Endothelial cell (in vitro differentiated cells): Measurements from ENCODE around the gene VSX2. TPM values are rescaled to one million over a fixed set of nuclear protein-coding genes. Genes with fewer than 3 reads are reported as not detected.
"Not testable (repeated sequence)": the region's sequence is repeated elsewhere in the genome, so short reads cannot be mapped to it uniquely, and the experiment has no call there.

Experiments
- DNase-seq: peaks from one replicate; pipeline ENCODE4 v3.0.0; 2021; ENCODE audit warnings: low spot score
- H3K27ac Mint-ChIP-seq: one replicate; pipeline ENCODE4 v1.8.0; 2021; ENCODE audit warnings: mixed read lengths, inconsistent platforms; ENCODE audit not compliant: unreplicated experiment
- H3K27me3 Mint-ChIP-seq: one replicate; pipeline ENCODE4 v1.8.0; 2021; ENCODE audit warnings: mild to moderate bottlenecking, moderate library complexity, mixed read lengths, inconsistent platforms; ENCODE audit not compliant: unreplicated experiment
- H3K36me3 Mint-ChIP-seq: one replicate; pipeline ENCODE4 v1.8.0; 2021; ENCODE audit warnings: mild to moderate bottlenecking, low read depth, mixed read lengths, inconsistent platforms; ENCODE audit not compliant: unreplicated experiment
- H3K4me1 Mint-ChIP-seq: one replicate; pipeline ENCODE4 v1.8.0; 2021; ENCODE audit warnings: mild to moderate bottlenecking, mixed read lengths, inconsistent platforms; ENCODE audit not compliant: unreplicated experiment
- H3K4me3 Mint-ChIP-seq: one replicate; pipeline ENCODE4 v1.8.0; 2021; ENCODE audit warnings: mild to moderate bottlenecking, mixed read lengths, inconsistent platforms; ENCODE audit not compliant: unreplicated experiment
- H3K9me3 Mint-ChIP-seq: one replicate; pipeline ENCODE4 v1.8.0; 2021; ENCODE audit warnings: mixed read lengths, inconsistent platforms; ENCODE audit not compliant: unreplicated experiment
- CTCF ChIP-seq: fragments of 200-600 bp; sonication (generic); IDR thresholded peaks from one replicate; pipeline ENCODE4 v1.5.0; 2021; ENCODE audit warnings: antibody characterized with exemption; ENCODE audit not compliant: unreplicated experiment
- total RNA-seq: library from RNA; stranded (reverse); fragmentation: NEBNext Ultra II Directional; extraction: Animal tissue kit (Norgen Biotek cat#: 25700); gene quantifications from one replicate; pipeline ENCODE4 v1.2.1, GENCODE V29; 2021; ENCODE audit not compliant: unreplicated experiment

VSX2 gene
- total RNA-seq, 1 donor from 2014 or later, result not detected

- Mint-ChIP-seq H3K36me3 (no peaks in the 10 kb centered on the region), H3K27me3 (peaks cover 3% of the 10 kb centered on the region), H3K4me3 (no peak overlapping the region), H3K4me1 (peaks cover 10% of the 10 kb centered on the region), H3K27ac (no peak overlapping the region), H3K9me3 (no peaks in the 10 kb centered on the region)
- DNase-seq, result no peak
- no peak for TF ChIP-seq CTCF
These were observed 26.2 kb downstream of the VSX2 start for GRCh38 chr14:74265301-74265965.

GRCh38 chr14:74267588-74267987 is 28.3 kb downstream of the VSX2 start:
- no peaks in the 10 kb centered on the region for H3K9me3 Mint-ChIP-seq
- no peak for DNase-seq
- no peak overlapping the region for H3K4me3 Mint-ChIP-seq
- peaks cover 10% of the 10 kb centered on the region for H3K4me1 Mint-ChIP-seq
- H3K36me3 Mint-ChIP-seq, result no peaks in the 10 kb centered on the region
- TF ChIP-seq CTCF, result no peak
- no peaks in the 10 kb centered on the region for H3K27me3 Mint-ChIP-seq
- no peak overlapping the region for H3K27ac Mint-ChIP-seq

- not testable (repeated sequence) for H3K36me3 Mint-ChIP-seq, H3K4me1 Mint-ChIP-seq, H3K4me3 Mint-ChIP-seq, DNase-seq, H3K9me3 Mint-ChIP-seq, H3K27ac Mint-ChIP-seq, H3K27me3 Mint-ChIP-seq
These were observed 31.3 kb downstream of the VSX2 start for GRCh38 chr14:74270382-74271177.

- DNase-seq, result no peak
- Mint-ChIP-seq H3K4me1 (peaks cover 3% of the 10 kb centered on the region), H3K4me3 (no peak overlapping the region), H3K27ac (no peak overlapping the region), H3K27me3 (no peaks in the 10 kb centered on the region), H3K36me3 (no peaks in the 10 kb centered on the region), H3K9me3 (no peaks in the 10 kb centered on the region)
- TF ChIP-seq CTCF, result no peak
These were observed 32.1 kb downstream of the VSX2 start for GRCh38 chr14:74271365-74271764.

- H3K36me3 Mint-ChIP-seq, result peaks cover 9% of the 10 kb centered on the region
- DNase-seq, result no peak
- H3K4me1 Mint-ChIP-seq, result no peaks in the 10 kb centered on the region
- H3K27ac Mint-ChIP-seq, result no peak overlapping the region
- H3K27me3 Mint-ChIP-seq, result no peaks in the 10 kb centered on the region
- no peak for TF ChIP-seq CTCF
- H3K4me3 Mint-ChIP-seq, result no peak overlapping the region
- no peaks in the 10 kb centered on the region for H3K9me3 Mint-ChIP-seq
These were observed 36.1 kb downstream of the VSX2 start for GRCh38 chr14:74275241-74275841.
